SK-N-DZ (cell line): ENCODE measurements around the gene PITPNC1.
"Not testable (repeated sequence)": the region's sequence is repeated elsewhere in the genome, so short reads cannot be mapped to it uniquely, and the experiment has no call there.

Source experiments
- DNase-seq: peaks from one replicate; pipeline ENCODE4 v3.0.0-alpha.2; 2015; ENCODE audit warnings: low spot score

Gene PITPNC1

DNA sequence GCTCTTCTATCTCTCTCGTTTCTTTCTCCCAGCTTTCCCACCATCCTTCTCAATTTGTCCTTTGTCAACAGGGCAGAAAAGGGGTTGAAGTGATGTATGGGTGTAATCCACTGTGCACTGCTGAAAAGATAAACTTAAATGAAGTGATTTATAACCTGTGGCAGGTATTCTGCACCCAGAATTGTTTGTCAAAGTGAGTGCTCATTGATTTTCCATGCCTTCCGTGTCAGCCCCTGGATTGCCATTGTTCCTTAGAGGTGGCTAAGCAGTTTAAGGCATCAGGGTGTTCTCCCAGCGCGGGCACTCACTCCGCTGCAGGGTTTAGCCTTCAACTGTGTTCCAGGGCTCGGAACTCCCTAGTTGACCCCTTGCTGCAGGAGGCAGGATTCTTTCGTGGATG is 82.9 kb downstream of the PITPNC1 start:
- DNase-seq, result no peak

DNA sequence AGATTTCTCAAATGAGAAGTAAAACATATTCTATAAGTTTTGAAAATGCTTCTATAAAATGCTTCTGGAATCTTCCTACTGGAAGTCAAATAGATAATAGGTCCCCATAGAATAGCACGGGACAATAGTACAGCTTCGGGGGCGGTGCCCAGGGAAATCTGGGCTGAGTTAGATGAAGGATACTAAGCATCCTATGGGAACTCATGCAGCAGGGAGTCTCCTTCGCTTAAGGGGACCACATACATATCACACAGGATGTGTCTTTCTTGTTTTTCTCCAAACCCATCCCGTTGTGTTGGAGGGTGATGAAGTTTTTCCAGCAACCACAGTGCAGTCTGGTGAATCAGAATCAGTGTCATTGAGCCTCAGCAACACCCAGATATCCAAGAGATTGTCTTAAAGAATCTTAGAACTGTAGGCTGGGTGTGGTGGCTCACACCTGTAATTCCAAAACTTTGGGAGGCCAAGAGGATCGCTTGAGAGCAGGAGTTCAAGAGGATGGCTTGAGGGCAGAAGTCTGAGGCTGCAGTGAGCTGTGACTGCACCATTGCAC is 84.2 kb downstream of the PITPNC1 start:
- DNase-seq, result no peak

DNA sequence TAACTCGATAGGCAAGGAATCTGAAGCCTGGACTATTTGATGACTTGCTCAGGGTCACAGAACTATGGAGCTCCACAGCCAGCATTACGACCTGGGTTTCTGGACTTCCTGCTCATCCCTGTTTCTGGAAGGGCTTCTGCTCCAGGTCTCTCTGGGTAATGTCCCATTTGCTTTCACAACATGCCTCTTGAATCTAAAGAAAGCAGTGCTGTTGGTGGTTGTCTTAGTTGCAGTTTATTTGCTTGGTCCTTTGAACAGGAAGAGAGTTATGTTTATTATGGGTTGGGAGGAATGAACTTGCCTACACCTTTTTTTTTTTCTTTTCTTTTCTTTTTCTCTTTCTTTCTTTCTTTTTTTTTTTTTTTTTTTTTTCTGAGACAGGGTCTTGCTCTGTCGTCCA is 84.8 kb downstream of the PITPNC1 start:
- DNase-seq, result no peak

DNA sequence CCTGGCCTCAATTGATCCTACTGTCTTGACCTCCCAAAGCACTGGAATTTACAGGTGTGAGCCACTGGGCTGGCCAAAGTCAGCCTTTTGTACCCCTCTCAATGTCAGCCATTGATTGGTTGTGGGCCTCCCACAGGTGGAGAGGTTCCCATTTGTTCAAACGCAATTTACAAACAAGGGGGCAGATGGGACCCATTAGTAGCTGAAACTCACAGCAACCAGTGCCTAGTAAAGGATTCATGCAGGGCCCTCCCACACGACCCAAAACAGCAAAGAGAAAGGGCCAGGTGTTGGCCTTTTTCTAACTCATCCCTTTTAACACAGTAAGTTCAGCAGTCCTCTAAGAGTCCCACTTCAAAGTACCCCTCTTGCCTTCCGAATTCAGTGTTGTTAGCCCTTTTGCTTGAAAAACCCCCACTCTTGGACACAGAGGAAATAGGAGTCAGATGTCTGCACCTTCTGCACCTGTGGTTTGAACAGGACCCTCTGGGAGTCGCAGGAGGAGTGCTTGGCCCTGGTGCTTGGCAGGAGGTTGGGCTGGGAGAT is 89.2 kb downstream of the PITPNC1 start:
- DNase-seq, result no peak

DNA sequence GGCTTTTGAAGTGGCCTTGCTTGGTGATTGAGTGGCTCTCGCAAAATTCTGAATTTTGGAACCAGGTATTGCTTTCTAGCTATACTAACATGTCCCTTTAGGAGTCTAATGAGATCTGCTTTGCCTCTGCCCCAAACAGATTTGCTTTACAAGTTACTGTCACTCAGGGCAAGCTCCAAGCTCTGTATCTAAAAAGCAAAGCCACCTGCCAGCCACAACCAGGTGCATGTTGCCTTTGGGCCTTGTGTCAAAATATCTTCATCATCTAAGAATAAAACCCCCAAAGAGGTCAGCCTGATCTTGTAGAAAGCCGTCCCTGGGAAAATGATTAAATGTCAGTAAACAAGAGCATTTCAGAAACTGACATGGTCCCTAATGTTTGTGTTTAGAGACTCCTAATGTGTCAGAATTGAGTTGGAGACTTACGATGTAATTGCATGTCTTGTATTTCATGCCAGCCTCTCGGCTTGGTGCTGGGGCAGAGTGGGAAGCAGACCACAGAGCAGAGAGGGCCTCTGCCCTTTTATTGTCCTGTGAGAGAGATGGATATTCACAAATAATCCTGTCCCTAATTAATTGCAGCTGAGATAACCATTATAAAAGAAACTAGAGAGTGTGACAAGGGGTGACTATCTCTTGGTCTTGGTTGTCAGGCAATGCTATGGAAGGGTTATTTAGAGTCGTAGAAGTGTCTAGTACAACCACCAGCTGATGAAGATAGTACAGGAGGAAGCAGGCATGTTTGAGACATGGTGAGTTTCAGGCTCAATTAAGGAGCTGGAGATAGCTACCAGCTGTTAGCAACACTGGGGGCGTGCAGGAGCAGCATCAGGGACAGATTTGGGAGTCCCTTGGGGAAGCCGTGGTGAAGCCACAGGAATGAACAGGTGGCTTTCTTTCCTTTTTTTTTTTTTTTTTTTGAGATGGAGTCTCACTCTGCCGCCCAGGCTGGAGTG is 90.7 kb downstream of the PITPNC1 start:
- DNase-seq, result peak; percentile 85

DNA sequence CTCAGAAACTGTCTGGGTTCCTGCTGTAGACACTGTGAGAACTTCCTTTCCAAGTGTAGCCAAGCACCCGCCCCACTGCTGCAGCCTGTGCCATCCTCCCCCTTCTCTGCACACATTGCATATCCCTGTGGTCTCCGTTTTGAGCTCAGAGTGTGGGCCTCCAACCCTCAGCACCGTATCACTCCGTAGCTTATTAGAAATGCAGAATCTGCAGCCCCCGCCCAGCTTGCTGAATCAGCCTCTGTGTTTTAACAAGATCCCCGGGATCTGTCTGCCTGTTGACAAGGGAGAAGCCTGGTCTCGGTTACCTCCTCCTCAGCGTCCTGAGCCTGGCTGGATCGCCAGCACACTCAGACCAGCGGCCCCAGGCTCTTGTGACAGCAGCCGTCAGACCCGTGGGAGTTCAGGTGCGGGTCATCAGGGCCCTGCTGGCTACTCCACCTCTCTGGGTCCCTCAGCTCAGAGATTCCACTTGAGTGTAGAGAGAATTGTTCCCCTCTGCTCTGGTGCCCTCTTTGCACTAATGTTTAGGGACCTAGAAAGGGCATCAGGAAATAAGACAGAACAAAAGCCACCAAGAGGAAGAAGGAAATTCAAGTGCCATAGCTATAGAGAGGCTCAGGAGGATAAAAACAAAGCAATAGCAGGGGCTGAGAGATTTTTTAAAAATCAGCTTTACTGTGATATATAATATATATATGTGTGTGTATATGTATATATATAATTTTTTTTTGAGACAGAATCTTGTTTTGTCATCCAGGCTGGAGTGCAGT is 92.3 kb downstream of the PITPNC1 start:
- DNase-seq, result peak; percentile 62

DNA sequence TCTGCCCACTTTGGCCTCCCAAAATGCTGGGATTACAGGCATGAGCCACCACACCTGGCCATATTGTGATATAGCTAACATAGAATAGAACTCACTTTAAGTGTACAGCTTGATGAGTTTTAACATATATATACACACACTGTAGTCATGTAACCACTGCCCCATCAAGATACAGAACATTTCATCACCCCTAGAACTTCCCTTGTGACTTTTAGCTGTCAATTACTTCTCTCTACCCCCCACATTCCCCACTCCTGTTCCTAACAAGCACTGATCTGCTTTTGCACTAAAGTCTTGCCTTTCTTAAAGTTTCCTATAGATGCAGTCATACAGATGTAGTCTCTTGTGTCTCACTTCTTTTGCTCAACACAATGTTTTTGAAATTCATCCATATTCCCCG is 93.1 kb downstream of the PITPNC1 start:
- no peak for DNase-seq

DNA sequence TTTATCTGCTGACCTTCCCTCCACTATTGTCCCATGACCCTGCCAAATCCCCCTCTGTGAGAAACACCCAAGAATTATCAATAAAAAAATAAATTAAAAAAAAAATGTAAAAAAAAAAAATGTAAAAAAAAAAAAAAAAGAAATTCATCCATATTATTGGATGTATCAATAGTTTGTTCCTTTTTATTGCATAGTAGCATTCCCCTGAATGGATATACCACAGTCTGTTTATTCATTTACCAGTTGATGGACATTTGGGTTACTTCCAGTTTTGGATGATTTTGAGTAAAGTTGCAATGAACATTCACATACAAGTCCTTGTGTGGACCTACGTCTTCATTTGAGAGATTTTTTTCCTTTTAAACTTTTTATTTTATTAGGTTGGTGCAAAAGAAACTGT is 94.0 kb downstream of the PITPNC1 start:
- no peak for DNase-seq

DNA sequence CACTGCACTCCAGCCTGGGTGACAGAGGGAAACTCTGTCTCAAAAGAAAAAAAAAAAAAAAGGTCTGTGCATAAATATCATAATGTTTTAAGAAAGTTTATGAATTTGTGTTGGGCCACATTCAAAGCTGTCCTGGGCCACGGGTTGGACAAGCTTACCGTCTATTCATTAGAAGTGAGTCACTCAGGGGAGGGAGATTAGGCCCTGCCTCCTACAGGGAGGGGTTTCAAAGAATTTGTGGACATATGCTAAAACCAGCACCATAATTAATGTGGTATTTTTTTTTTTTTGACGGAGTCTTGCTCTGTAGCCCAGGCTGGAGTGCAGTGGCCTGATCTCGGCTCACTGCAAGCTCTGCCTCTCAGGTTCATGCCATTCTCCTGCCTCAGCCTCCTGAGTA is 95.5 kb downstream of the PITPNC1 start:
- not testable (repeated sequence) for DNase-seq

DNA sequence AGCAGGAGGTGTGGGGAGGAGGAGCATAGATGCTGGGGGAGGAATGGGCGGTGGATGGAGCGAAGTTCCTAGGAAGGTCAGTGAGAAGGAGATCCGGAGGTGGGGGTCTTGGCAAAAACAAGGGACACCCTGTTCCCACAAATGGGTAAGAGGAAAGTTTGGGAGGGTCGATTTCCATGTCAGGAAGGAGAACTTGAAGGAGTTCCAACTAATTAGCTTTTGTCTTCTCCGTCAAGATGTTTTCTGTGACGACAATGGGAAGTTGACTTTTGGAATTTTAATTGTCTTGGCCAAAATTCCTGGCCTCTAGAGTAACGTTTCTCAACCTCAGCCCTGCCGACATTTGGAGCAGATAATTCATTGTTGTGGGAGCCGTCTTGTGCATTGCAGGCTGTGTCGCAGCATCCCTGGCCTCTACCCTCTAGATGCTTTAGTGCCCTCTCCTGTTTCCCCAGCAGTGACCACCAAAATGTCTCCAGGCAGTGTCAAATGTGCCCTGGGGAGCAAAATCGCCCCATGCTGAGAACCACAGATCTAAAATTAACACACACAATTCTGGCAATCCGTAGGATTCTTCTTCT is 97.1 kb downstream of the PITPNC1 start:
- no peak for DNase-seq

DNA sequence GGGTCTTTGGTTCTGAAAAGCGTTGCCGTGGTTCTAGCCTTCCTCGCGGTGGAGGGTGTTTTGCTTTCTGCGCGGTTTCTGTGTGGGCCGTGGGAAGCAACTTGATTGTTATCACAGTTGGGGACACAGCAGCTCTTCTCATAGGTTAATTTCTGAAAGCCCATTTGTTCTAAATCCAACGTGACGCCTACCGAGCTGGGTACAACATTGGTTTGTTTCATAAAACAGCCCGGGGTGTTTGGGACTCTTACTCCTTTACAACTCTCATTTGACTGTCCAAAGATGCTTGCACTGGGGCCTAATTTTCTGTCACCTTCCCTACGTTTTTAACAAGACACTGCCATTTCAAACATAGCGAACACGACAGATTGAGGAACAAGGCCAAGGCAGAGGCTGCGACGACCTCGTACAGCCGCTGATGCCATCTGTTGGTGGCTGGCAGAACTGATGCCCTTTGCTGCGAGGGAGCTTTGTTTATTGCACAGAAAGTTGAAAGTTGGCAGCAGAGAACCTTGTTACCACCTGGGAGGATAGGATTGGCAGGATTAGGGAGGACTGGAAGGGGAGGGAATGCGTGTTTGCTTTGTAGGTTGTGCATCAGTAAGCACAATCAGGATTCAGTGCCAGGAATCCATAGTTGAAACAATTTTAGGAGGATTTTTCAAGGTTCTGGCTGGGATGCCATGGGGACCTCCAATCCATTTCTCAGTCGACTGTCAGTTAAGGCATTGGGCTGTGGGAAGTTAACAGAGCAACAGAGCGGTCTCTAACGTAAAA is 98.3 kb downstream of the PITPNC1 start:
- peak; percentile 81 for DNase-seq

DNA sequence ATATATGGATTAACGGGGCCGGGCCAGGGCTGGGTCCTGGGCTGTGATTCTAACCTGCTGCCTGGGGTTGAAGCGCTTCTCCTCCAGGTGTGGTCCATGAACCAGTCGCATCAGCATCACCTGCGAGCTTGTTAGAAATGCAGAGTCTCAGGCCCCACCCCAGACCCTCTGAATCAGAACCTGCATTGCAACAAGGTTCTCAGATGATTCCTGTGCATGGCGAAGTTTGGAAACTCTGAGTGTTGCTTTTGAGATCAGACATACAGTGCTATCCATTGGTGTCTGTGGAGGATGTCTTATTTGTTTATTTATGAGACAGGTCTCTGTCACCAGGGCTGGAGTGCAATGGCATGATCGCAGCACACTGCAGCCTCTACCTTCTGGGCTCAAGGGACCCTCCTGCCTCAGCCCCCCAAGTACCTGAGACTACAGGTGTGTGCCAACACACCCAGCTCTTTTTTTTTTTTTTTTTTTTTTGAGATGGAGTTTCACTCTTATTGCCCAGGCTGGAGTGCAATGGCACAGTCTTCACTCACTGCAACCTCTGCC is 99.8 kb downstream of the PITPNC1 start:
- DNase-seq, result no peak

DNA sequence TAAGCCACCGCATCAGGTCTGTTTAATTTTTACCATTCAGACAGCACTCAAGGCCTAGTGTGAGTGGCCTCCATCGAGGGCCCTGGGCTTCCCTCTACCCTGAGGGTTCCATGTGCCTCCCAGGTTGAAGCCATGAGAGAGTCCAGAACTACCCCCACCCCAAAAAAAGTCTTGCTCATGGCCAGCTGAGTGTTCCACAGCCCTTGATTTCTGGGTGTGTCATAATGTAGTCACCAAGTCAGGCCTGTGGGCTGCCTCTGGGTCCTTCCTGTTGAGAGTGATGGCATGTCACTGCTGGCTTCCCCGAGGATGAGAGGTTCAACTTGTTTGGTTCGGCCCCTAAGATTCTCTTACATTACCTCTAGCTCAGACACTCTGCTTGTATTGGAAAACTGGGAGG is 100.6 kb downstream of the PITPNC1 start:
- DNase-seq, result no peak

DNA sequence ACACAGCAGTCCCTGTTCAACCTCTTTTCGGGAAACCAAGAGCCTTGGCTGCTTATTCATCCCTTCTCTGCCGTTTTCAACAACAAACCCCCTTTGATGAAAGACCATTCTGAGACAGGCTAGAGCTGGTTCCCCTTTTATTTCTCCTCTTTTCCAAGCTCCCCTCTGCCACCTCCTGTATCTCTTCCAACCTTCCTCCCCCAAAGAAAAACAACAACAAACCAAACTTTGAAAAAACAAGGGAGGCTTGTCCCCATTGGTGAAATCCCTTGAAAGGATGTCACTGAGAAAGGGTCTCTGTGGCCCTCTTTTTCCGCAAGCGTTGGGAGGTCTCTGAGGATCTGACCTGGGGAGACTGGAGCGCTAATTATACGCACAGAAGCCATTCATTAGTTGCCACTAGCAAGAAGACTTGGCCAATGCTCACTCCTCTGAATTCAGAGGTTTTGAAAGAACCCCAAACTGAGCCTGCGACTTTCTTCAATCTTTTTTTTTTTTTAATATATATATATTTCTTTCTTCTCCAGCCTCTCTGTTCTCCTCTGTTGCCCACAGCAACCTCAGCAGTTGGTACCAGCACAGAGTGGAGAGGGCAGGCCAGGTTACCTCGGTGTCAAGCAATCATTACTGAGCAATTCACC is 101.4 kb downstream of the PITPNC1 start:
- DNase-seq, result no peak

DNA sequence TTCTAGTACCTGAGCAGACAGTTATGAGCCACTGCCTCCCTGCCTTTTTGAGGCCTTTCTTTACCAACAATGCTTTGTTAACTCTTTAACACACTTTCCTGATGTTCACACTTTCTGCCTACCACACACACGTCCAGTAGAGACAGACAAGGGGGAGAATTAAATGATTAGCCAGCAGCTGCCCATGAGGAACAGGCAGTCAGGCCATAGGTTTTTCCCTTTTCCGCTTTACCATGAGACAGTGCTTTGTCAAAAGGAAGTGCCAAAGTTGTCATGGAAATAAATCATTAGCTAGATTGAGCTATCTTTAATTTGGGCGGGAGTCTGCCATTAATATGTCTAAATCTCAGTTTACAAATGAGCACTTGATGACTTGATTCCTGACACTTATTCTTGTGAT is 102.1 kb downstream of the PITPNC1 start:
- no peak for DNase-seq

DNA sequence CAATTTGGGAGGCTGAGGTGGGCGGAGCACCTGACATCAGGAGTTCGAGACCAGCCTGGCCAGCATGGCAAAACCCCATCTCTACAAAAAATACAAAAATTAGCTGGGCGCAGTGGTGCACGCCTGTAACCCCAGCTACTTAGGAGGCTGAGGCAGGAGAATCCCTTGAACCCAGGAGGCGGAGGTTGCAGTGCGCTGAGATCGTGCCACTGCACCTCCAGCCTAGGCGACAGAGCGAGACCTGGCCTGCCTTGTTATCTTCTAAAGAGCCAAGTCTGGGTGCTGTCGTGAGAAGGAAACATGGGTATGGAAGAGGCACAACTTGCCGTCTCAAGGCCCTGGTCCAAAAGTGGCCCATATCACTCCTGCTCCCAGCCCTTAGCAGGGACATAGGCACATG is 103.9 kb downstream of the PITPNC1 start:
- not testable (repeated sequence) for DNase-seq

DNA sequence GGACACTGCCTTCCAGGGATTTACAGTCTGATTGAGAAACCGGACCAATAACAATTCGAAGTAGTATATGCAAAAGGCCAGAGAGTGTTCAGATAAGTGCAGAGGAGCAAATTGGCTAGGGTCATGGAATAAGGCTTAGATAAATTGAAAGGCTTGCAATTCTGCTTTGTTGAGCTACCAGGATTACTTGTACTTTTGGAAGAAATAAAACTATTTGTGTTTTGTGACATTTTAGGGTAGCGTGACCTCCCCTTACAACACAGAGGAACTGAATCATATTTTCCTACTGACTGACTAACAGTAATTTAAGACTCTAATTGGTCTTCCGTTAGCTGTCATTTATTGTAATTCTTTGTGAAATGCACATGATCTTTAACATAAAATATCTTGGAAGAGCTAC is 104.7 kb downstream of the PITPNC1 start:
- no peak for DNase-seq

DNA sequence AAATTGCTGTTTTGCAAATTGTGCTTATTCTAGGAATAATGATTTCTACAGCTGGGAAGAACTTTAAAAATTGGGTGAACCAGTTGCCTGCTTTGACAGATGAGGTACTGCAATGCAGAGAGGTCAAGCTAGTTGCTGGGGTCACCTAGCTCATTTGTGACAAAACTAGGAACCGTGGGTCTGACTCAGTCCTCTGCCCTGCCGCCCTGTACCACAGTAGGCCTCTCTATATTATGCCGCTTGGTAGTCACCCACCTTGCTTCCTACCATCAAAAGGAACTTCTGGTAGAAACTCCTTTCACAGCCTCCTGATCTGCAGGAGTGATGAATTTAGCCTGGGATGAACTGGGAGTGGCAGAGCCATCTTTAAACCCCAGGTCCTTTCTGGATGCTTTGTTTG is 105.7 kb downstream of the PITPNC1 start:
- DNase-seq, result no peak

DNA sequence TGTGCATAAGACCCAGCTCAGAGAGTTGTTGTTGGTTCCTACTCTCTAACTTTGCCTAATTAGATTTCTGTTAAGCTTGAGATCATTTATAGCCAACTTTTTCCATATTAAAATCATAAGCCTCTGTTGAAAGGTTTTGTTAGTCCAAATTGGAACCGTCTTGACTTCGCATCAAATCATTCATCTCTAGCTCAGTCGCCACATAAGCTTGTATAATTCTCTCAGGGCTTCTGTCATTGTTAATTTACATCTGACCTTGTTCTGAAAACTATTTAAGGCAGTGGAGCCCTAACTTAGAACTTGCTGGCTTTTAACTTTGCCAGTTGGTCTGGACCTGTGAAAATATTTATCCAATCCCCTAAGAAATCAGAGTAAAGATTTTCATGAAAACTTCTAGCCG is 107.2 kb downstream of the PITPNC1 start:
- DNase-seq, result no peak

DNA sequence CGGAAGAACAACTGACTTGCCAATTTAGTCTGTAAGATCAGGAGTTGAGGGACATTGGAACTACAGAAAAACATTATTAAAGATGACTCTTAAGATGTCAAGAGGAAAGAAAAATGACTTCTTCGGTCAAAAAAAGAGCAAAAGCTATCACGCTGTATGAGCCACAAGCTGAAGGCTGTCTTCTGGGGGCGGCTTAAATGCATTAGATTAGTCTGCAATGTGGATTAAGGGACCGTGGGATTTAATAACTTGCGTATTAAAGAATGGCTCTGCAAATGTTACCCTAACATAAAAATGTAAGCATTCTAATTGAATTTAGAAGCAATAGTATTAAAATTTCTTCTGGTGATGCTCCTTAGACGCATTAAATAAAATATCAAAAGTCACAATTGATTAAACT is 108.6 kb downstream of the PITPNC1 start:
- DNase-seq, result no peak
